Measurements from ENCODE around the gene LILRB5.
"Not testable (repeated sequence)": the region's sequence is repeated elsewhere in the genome, so short reads cannot be mapped to it uniquely, and the experiment has no call there.

GRCh38 chr19:54223277-54223936, 33.7 kb downstream of the LILRB5 start:
- not testable (repeated sequence) for TF ChIP-seq CTCF (conservative IDR thresholded peaks at IDR 0.05); EZH2 (IDR thresholded peaks at IDR 0.05; ENCODE audit: low read depth)

Measured in PC-9 (cell line).